NCI-H2171 treated with DMSO at 0.1 percent for 48 hours (cell line): ENCODE measurements around the gene THOC7.
A peak's percentile ranks its signal among the peaks of the same experiment; 100 is the strongest.

Experiments
- DNase-seq: peaks from one replicate; lab custom pipeline; 2025; lab: John Stamatoyannopoulos, UW

The THOC7 gene

GRCh38 chr3:63863150-63864007 is at the start of gene THOC7, which contains the start of gene ATXN7:
Gene THOC7 (minus strand): TSS chr3:63863805. CDS start chr3:63863790, 15 bp downstream.
Gene ATXN7 (plus strand): TSS chr3:63863867. CDS start chr3:63912599, 48,732 bp downstream.
- peak; percentile 11 for DNase-seq

GRCh38 chr3:63912768-63913588 is 49.4 kb upstream of the THOC7 start:
- DNase-seq = no peak

- DNase-seq = peak; percentile 57
Measured at GRCh38 chr3:63911873-63912767, 48.5 kb upstream of the THOC7 start, which contains the start of gene SCAANT1. Gene SCAANT1 (minus strand): TSS chr3:63912383.

GRCh38 chr3:63911509-63911872 is 47.9 kb upstream of the THOC7 start:
- DNase-seq = peak; percentile 54

GRCh38 chr3:63910891-63911290 is 47.3 kb upstream of the THOC7 start:
- no peak for DNase-seq

DNA sequence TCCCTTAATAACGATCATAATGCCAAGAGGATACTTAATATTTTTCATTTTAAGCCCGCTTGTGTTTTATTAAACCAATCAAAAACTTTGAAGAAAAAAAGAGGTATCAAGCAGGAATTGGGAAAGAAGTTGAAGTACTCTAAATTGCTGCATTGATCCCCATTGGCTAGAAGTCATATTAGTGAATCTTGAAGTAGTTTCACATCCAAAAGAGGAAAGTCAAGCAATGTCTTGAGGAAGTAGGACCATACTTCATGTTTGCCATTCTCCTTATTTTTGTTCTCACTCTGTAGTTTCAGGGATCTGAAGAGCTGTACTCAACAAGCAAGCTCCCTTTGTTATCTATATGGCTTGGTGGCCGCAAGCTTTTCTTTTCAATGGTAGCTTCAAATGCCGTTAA is 46.4 kb upstream of the THOC7 start:
- DNase-seq = no peak

DNA sequence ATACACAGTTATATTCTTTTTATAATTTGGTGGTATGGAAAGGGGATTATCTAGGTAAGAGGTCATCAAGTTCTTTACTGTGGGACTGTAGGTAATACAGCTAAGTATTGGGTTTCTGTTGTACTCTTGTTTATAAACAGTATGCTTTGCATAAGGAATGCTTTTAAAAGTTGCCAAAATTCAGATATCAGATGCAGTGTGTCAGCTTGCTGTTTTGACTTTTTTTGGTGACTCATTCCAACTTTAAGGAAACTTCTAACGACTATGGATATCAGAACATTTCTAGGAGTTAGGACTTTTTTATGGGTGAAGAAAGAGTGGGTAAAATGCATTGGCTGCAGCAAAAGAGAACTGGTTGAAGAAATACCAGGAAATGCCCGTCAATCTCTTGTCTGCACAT is 45.8 kb upstream of the THOC7 start:
- DNase-seq = no peak

DNA sequence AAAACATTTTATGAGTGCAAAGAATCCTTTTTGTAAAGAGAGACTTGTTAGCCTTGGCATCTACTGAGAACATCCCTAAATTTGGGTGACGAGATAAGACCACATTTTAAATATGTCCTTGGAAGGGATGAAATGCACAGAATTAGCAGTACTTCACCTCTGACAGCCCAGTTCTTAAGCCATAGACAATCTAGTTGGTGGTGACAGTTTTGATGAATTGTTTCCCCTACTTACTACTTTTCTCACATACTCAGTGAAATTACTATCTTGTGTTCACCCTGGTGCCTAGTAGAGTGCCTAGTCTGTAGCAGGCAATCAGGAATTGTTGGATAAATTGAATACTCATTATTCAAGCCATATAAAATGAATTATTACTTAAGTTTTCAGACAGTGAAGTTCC is 45.2 kb upstream of the THOC7 start:
- no peak for DNase-seq

DNA sequence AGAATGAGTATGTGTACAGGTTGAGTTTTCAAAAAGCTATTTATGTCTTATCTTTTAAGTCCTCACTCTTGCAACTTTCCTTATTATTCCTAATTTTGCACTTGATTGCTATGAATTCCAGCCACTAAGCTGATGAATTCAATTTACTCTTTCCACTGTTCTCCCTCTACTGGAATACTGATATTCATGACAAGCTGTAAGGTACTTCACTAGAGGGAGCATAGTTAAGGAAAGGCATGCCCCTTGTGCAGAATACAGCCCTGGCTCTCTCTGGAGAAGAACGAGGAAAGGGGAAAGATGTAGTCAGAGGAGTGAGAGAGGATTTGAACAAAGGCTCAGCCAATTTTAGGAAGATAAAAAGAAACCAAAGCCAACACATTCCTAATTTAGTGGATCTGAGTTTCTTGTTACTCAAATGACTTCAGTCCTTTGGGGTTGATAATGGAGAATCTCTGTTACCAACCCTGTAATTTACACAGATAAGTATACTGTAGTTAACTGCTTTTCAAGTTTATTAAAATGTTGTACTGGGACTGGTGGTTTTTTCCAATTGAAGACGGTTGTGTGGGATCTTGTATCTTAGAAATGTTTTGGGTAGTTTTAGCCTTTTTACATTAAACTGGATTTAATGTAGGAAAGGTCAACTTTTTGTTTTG is 44.6 kb upstream of the THOC7 start:
- no peak for DNase-seq

GRCh38 chr3:63905731-63906620 is 42.4 kb upstream of the THOC7 start:
- DNase-seq = no peak

DNA sequence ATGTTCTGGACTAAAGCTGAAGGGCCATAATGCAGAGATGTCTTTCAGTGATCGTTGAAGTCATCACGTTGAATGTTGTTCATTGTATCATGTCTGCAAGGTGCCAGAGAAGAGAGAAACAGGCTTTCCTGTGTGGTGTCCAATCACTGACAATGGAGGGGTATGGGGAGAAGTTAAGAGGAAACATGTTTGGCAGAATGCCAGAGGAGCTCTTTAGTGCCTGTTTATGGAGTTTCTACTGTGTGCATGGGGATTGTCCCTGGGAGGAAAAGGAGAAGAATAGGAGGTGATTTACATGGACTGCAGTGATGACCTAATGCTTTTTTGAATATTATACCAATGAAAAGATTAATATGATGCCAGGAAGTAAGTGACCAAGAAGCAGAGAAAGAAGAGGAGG is 36.9 kb upstream of the THOC7 start:
- DNase-seq = peak; percentile 4

DNA sequence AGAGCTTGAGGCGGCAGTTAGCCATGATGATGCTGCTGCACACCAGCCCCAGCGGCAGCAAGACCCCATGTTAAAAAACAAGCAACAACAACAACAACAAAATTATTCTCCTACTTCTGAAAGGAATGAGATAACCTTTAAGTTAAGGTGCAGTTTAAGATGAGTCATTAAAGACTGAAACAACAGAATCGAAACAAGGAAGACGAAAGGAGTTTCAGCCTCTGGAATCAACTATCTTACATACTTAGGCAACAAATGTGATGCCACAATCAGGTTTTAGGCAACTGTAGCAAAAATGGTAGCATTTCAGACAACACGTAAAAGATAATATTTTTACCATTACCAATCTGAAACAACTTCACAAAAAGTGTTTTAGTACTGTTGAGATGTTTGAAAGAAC is 36.4 kb upstream of the THOC7 start:
- no peak for DNase-seq

GRCh38 chr3:63896332-63897030 is 32.9 kb upstream of the THOC7 start:
- DNase-seq = no peak

DNA sequence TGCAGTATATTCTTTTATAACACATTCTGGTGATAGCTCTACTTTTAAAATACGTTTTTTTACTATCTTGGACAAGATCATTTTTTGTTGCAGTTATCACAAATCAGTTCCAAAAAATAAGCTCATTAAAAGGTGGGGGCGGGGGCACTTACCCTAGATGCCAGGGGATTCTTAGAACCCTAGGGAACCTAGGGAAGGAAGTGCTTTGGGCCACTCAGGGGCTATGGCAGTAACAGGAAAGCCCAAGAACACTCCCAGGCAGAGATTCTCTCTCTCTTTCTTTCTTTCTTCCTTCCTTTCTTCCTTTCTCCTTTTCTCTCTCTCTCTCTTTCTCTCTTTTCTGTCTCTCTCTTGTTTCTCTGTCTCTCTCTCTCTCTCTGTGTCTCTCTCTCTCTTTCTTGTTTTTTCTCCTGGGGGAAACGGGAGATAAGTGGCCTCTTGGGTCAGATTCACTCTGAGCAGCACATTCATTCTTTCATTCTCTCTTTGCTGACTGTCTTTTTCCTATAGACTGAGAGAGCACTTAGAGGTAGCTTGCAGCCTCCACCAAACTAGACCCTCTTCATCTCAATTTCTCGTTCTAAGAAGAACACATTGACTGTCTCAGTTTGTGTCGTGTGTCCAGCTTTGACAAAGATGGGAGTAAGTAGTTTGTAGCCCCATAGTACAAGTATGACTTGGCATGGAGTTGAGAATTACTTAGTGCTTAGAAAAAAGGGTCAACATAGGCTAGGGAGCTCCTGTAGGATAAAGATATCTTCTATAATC is 32.0 kb upstream of the THOC7 start:
- DNase-seq = no peak

DNA sequence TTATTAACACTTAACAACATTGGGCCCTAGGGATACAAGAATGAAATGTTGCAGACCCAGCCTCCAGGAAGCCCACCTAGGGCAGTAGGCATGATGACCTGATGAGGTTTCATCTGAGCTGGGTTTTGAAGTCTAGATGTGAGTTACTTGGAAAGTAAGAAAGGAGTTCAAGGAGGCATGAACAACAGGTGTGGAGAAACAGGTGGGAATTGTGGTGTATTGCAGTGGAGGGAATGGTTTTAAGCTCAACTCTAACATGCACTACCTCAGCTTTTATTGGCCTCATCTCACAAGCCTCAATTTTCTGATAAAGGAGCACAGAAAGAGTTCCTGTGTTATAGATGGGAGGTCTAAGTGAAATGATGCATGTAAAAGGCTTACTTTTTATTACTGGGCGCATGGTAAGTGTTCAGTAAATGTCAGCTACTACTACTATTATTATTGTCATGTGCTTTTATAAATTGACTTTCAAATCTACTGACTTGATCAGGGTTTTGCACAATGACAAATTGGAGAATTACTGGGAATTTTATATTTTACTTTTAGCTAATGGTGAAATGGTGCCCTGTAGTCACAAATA is 29.3 kb upstream of the THOC7 start:
- no peak for DNase-seq

DNA sequence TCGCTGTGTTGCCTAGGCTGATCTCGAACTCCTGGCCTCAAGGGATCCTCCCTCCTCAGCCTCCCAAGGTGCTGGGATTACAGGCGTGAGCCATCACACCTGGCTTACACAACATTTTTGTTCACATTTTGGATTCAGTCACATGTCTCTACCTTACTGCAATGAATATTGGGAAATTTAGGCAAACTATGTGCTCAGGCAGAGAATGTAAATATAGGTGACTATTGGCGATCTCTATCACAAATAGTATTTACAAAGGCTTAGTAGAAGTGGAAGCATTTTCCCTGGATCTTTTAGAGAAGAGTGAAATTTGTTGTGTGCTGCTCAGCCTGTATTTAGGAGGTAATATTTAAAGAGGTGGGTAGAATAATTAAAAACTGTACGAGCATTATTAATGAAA is 27.9 kb upstream of the THOC7 start:
- DNase-seq = no peak

DNA sequence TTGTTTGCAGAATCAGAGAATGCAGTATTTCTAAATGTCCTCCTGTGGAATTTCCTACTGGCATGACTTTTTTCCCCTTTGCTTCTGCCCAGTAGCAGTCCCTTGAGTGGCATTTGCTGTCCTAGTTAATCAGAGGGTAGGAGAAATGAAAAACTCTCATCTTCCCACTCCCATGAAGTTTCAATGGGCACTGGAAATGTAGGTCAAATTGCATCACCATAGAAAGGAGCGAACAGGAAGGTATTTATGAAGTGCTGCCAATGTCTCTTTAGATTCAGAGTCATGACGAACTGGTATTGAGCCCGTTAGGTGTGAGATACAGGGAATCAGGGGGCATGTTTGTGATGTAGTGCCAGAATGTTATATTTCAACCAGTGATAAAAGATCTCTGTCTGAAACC is 23.3 kb upstream of the THOC7 start:
- no peak for DNase-seq

GRCh38 chr3:63880653-63881052 is 17.0 kb upstream of the THOC7 start:
- no peak for DNase-seq
